Colonic mucosa (tissue), 4 donors: Measurements from ENCODE around the gene PPFIA4. TPM values are rescaled to one million over a fixed set of nuclear protein-coding genes. Genes with fewer than 3 reads are reported as not detected.

Source experiments
- DNase-seq: peaks from one replicate; pipeline ENCODE4 v3.0.0-alpha.2; 2020
- H3K27ac ChIP-seq: fragments of 200-600 bp; one replicate; pipeline ENCODE4 v1.8.0; 2021
- H3K27me3 ChIP-seq: fragments of 200-600 bp; one replicate; pipeline ENCODE4 v1.8.0; 2021
- H3K36me3 ChIP-seq: fragments of 200-600 bp; one replicate; pipeline ENCODE4 v1.8.0; 2021
- H3K4me1 ChIP-seq: fragments of 200-600 bp; one replicate; pipeline ENCODE4 v1.8.0; 2021; ENCODE audit warnings: mild to moderate bottlenecking
- H3K4me3 ChIP-seq: fragments of 200-600 bp; one replicate; pipeline ENCODE4 v1.8.0; 2021
- H3K9ac ChIP-seq, 2 donors: one replicate each; pipeline ENCODE4 v1.7.0; 2013; ENCODE audit warnings: control low read depth in 2 of 2, low read depth in 2 of 2, low read length in 2 of 2
- H3K9me3 ChIP-seq: fragments of 200-600 bp; one replicate; pipeline ENCODE4 v1.8.0; 2021
- CTCF ChIP-seq: fragments of 200-600 bp; IDR thresholded peaks from one replicate; pipeline ENCODE4 v1.8.0; 2022; ENCODE audit warnings: antibody characterized with exemption, mild to moderate bottlenecking
- intact Hi-C: fragments of 100-400 bp; cut with DNase I; formaldehyde crosslinking; loops from one replicate; pipeline ENCODE4 v1.14.1; 2022
- total RNA-seq, 2 donors: library from RNA; stranded (reverse); fragmentation: NEBNext Ultra II Directional in 1 of 2; extraction: Animal tissue kit (Norgen Biotek cat#: 25700) in 1 of 2; gene quantifications; one replicate each; pipeline ENCODE4 v1.2.1, GENCODE V29; 2021
- donor health status: healthy.
- donor health status: DM: no; HTN: no; CAD: no.
- donor health status: DM: no; HTN: no; CAD: no.

The PPFIA4 gene
- total RNA-seq, 2 donors from 2014 or later: 1.6 to 7.3 TPM

GRCh38 chr1:203078478-203078877 lies 52.2 kb downstream of the PPFIA4 start:
- peaks cover 18% of the 10 kb centered on the region for H3K27me3 ChIP-seq
- no peak for DNase-seq
- no peaks in the 10 kb centered on the region for H3K9me3 ChIP-seq
- no peak overlapping the region for H3K4me3 ChIP-seq
- H3K27ac ChIP-seq: no peak overlapping the region
- intact Hi-C loops: no loop called here
- no peak for TF ChIP-seq CTCF
- H3K36me3 ChIP-seq: no peaks in the 10 kb centered on the region
- no peak overlapping the region for H3K9ac ChIP-seq
- no peaks in the 10 kb centered on the region for H3K4me1 ChIP-seq

- H3K4me3 ChIP-seq: no peak overlapping the region
- no peak overlapping the region for H3K27ac ChIP-seq
- H3K9me3 ChIP-seq: no peaks in the 10 kb centered on the region
- no peak for DNase-seq
- no peaks in the 10 kb centered on the region for H3K36me3 ChIP-seq
- TF ChIP-seq CTCF: no peak
- intact Hi-C loops: no loop called here
- no peak overlapping the region for H3K9ac ChIP-seq
- H3K27me3 ChIP-seq: peaks cover 8% of the 10 kb centered on the region
- H3K4me1 ChIP-seq: no peaks in the 10 kb centered on the region
Measured at GRCh38 chr1:203080456-203080855, 54.2 kb downstream of the PPFIA4 start.

GRCh38 chr1:203081465-203082230 lies 55.4 kb downstream of the PPFIA4 start:
- TF ChIP-seq CTCF: no peak
- H3K27me3 ChIP-seq: no peaks in the 10 kb centered on the region
- H3K4me3 ChIP-seq: no peak overlapping the region
- intact Hi-C loops: no loop called here
- H3K27ac ChIP-seq: no peak overlapping the region
- no peak overlapping the region for H3K9ac ChIP-seq
- no peak for DNase-seq
- H3K36me3 ChIP-seq: no peaks in the 10 kb centered on the region
- no peaks in the 10 kb centered on the region for H3K9me3 ChIP-seq
- H3K4me1 ChIP-seq: no peaks in the 10 kb centered on the region

GRCh38 chr1:203082231-203082505 lies 55.9 kb downstream of the PPFIA4 start:
- no peaks in the 10 kb centered on the region for H3K27me3 ChIP-seq
- no peak overlapping the region for H3K9ac ChIP-seq
- no peaks in the 10 kb centered on the region for H3K36me3 ChIP-seq
- DNase-seq: no peak
- intact Hi-C loops: no loop called here
- H3K27ac ChIP-seq: no peak overlapping the region
- H3K4me3 ChIP-seq: no peak overlapping the region
- no peaks in the 10 kb centered on the region for H3K9me3 ChIP-seq
- TF ChIP-seq CTCF: no peak
- no peaks in the 10 kb centered on the region for H3K4me1 ChIP-seq

GRCh38 chr1:203082571-203083462 lies 56.5 kb downstream of the PPFIA4 start:
- H3K4me3 ChIP-seq: no peak overlapping the region
- H3K27ac ChIP-seq: no peak overlapping the region
- no peaks in the 10 kb centered on the region for H3K36me3 ChIP-seq
- intact Hi-C loops: no loop called here
- no peaks in the 10 kb centered on the region for H3K4me1 ChIP-seq
- no peak for DNase-seq
- TF ChIP-seq CTCF: no peak
- H3K27me3 ChIP-seq: no peaks in the 10 kb centered on the region
- no peak overlapping the region for H3K9ac ChIP-seq
- no peaks in the 10 kb centered on the region for H3K9me3 ChIP-seq
